GM12878 (cell line): ENCODE results near the gene NR1D1. TPM values are rescaled to one million over a fixed set of nuclear protein-coding genes. Genes with fewer than 3 reads are reported as not detected.

Experiments
- ATAC-seq: fragments of 200-7000 bp; cut with Tn5 transposase; 3 replicates; pipeline ENCODE4 v1.9.1; 2020; ENCODE audit warnings: mild to moderate bottlenecking, moderate library complexity
- BruUV-seq: library from RNA; stranded (reverse); fragments of 400-500 nt; replicated peaks from 2 replicates; lab custom pipeline; 2021; lab: Mats Ljungman, UMichigan
- CTCF ChIA-PET: fragments of 300-600 bp; sonication (Branson Sonifier 250); formaldehyde crosslinking; extraction: SDS; loops from one replicate; lab custom pipeline; 2021; ENCODE audit warnings: inconsistent platforms; lab: Yijun Ruan, JAX
- POLR2A ChIA-PET: fragments of 350-600 bp; formaldehyde crosslinking; extraction: SDS; loops from one replicate; lab custom pipeline; 2021; ENCODE audit warnings: inconsistent platforms; lab: Charles Lee
- RAD21 ChIA-PET: fragments of 300-600 bp; sonication (Branson Sonifier 250); formaldehyde crosslinking; loops from one replicate; lab custom pipeline; 2023; ENCODE audit warnings: antibody characterized with exemption; ENCODE audit not compliant: unreplicated experiment; lab: Charles Lee
- SMC1A ChIA-PET: fragments of 300-600 bp; sonication (Branson Sonifier 250); formaldehyde crosslinking; loops from one replicate; lab custom pipeline; 2023; ENCODE audit not compliant: unreplicated experiment, uncharacterized antibody; lab: Charles Lee
- DNase-seq: peaks from one replicate; pipeline ENCODE4 v3.0.0-alpha.2; 2011; ENCODE audit warnings: low read depth, low spot score
- FAIRE-seq: peaks from 3 replicates; lab custom pipeline; 2011; peaks lifted over from hg19 to GRCh38; lab: Jason Lieb, UNC
- H2AFZ ChIP-seq: 2 replicates; pipeline ENCODE4 v1.6.0; 2011; ENCODE audit warnings: low read depth, low read length, control low read depth; ENCODE audit not compliant: control insufficient read depth
- H3K27ac ChIP-seq: 2 replicates; pipeline ENCODE4 v1.5.1; 2011; ENCODE audit warnings: control low read depth; ENCODE audit not compliant: control insufficient read depth, insufficient read depth
- H3K27me3 ChIP-seq, 2 experiments: replicated peaks in 1 of 2; 2 replicates each; pipeline versions ENCODE4 v1.6.0 to v1.6.1; 2011; ENCODE audit warnings: low read length in 1 of 2; ENCODE audit not compliant: control insufficient read depth in 2 of 2, insufficient read depth in 2 of 2
- H3K36me3 ChIP-seq, 2 experiments: 2 replicates each; pipeline ENCODE4 v1.5.1; 2011; ENCODE audit warnings: low read length in 1 of 2; ENCODE audit not compliant: control insufficient read depth in 2 of 2, insufficient read depth in 2 of 2
- H3K4me1 ChIP-seq: 2 replicates; pipeline ENCODE4 v1.6.1; 2011; ENCODE audit warnings: mild to moderate bottlenecking, low read length, moderate library complexity, mixed read lengths; ENCODE audit not compliant: control insufficient read depth, insufficient read depth
- H3K4me2 ChIP-seq: 2 replicates; pipeline ENCODE4 v1.6.0; 2011; ENCODE audit warnings: control low read depth; ENCODE audit not compliant: control insufficient read depth, insufficient read depth
- H3K4me3 ChIP-seq: fragments of 200-600 bp; sonication (generic); 2 replicates; pipeline ENCODE4 v1.5.1; 2016
- H3K79me2 ChIP-seq: 2 replicates; pipeline ENCODE4 v1.6.0; 2011; ENCODE audit warnings: low read length; ENCODE audit not compliant: control insufficient read depth, insufficient read depth
- H3K9ac ChIP-seq: 2 replicates; pipeline ENCODE4 v1.8.0; 2011; ENCODE audit warnings: low read length, control low read depth, mixed read lengths; ENCODE audit not compliant: control insufficient read depth, insufficient read depth
- H3K9me3 ChIP-seq: replicated peaks from 3 replicates; pipeline ENCODE4 v1.5.1; 2011; ENCODE audit warnings: mild to moderate bottlenecking, low read length; ENCODE audit not compliant: control insufficient read depth, insufficient read depth
- H4K20me1 ChIP-seq: 2 replicates; pipeline ENCODE4 v1.6.0; 2011; ENCODE audit not compliant: control insufficient read depth, insufficient read depth
- ATF3 ChIP-seq: IDR thresholded peaks from 2 replicates; pipeline ENCODE4 v1.6.1; 2011; ENCODE audit warnings: low read depth, mild to moderate bottlenecking, low read length, moderate library complexity, borderline replicate concordance; ENCODE audit errors: extremely low read depth
- BACH1 ChIP-seq: fragments of 450-650 bp; IDR thresholded peaks from 2 replicates; pipeline ENCODE4 v1.6.1; 2017; ENCODE audit warnings: mild to moderate bottlenecking, borderline replicate concordance
- CREB1 ChIP-seq: IDR thresholded peaks from 2 replicates; pipeline ENCODE4 v1.6.1; 2012; ENCODE audit warnings: low read depth, mild to moderate bottlenecking, inconsistent platforms
- EGR1 ChIP-seq, 2 experiments: IDR thresholded peaks; 1 replicate in 1 of 2; 2 replicates in 1 of 2; pipeline ENCODE4 v1.6.1; 2011 to 2012; ENCODE audit warnings: low read depth in 2 of 2, low read length in 2 of 2, borderline replicate concordance in 1 of 2, mild to moderate bottlenecking in 1 of 2, moderate library complexity in 1 of 2
- IKZF2 ChIP-seq, 2 experiments: fragments of 450-650 bp; IDR thresholded peaks; 2 replicates each; pipeline ENCODE4 v1.6.1; 2017; ENCODE audit warnings: mild to moderate bottlenecking in 2 of 2, moderate library complexity in 2 of 2
- MEF2A ChIP-seq: IDR thresholded peaks from 2 replicates; pipeline ENCODE4 v1.6.1; 2011; ENCODE audit warnings: low read depth, mild to moderate bottlenecking, low read length, moderate library complexity; ENCODE audit not compliant: insufficient read depth
- MTA2 ChIP-seq: fragments of 450-650 bp; IDR thresholded peaks from 2 replicates; pipeline ENCODE4 v1.6.1; 2016; ENCODE audit warnings: low read depth, mild to moderate bottlenecking, moderate library complexity
- MXI1 ChIP-seq: fragments of 150-350 bp; IDR thresholded peaks from 2 replicates; pipeline ENCODE4 v1.6.1; 2011; ENCODE audit warnings: low read depth, mild to moderate bottlenecking, inconsistent platforms, low read length, improper control_type of control experiment
- MYC ChIP-seq: IDR thresholded peaks from 2 replicates; pipeline ENCODE4 v1.6.1; 2011; ENCODE audit warnings: mild to moderate bottlenecking, low read length, moderate library complexity, inconsistent platforms; ENCODE audit not compliant: insufficient read depth, insufficient replicate concordance, insufficient read length, severe bottlenecking
- NBN ChIP-seq: fragments of 450-650 bp; IDR thresholded peaks from 2 replicates; pipeline ENCODE4 v1.6.1; 2016
- NR2F1 ChIP-seq: fragments of 450-650 bp; conservative IDR thresholded peaks from 2 replicates; pipeline ENCODE4 v1.6.1; 2017; ENCODE audit warnings: mild to moderate bottlenecking
- RAD21 ChIP-seq: IDR thresholded peaks from 2 replicates; pipeline ENCODE4 v1.6.1; 2011; ENCODE audit warnings: mild to moderate bottlenecking, low read depth, low read length, moderate library complexity; ENCODE audit not compliant: insufficient read depth
- REST ChIP-seq: IDR thresholded peaks from 2 replicates; pipeline ENCODE4 v1.6.1; 2012; ENCODE audit warnings: mild to moderate bottlenecking, low read depth, low read length
- RUNX3 ChIP-seq: IDR thresholded peaks from 2 replicates; pipeline ENCODE4 v1.6.1; 2012; ENCODE audit warnings: low read length, inconsistent platforms
- SPI1 ChIP-seq: IDR thresholded peaks from 2 replicates; pipeline ENCODE4 v1.6.1; 2011; ENCODE audit warnings: low read depth, mild to moderate bottlenecking, low read length, moderate library complexity, borderline replicate concordance; ENCODE audit not compliant: insufficient read depth
- TCF12 ChIP-seq: IDR thresholded peaks from 2 replicates; pipeline ENCODE4 v1.6.1; 2011; ENCODE audit warnings: low read depth, mild to moderate bottlenecking, low read length
- ZBED1 ChIP-seq: IDR thresholded peaks from 2 replicates; pipeline ENCODE4 v1.6.1; 2016; ENCODE audit warnings: borderline replicate concordance
- ZNF207 ChIP-seq: fragments of 450-650 bp; IDR thresholded peaks from 2 replicates; pipeline ENCODE4 v1.6.1; 2014; ENCODE audit warnings: antibody characterized with exemption, mild to moderate bottlenecking, borderline replicate concordance
- ZNF274 ChIP-seq: IDR thresholded peaks from one replicate; pipeline ENCODE4 v1.8.0; 2011; ENCODE audit not compliant: insufficient read length, insufficient read depth
- ZNF384 ChIP-seq: IDR thresholded peaks from 2 replicates; pipeline ENCODE4 v1.6.1; 2012; ENCODE audit warnings: low read depth, mild to moderate bottlenecking, low read length, improper control_type of control experiment, borderline replicate concordance
- WGBS: methylation state at CpG from one replicate; pipeline ENCODE4 v1.1.6; 2016; ENCODE audit warnings: low lambda C conversion rate; ENCODE audit not compliant: insufficient replicate concordance, insufficient coverage; ENCODE audit errors: missing lambda C conversion rate; 5-methylcytosine and 5-hydroxymethylcytosine counted together
- in situ Hi-C: fragments of 300-500 bp; cut with MboI; formaldehyde crosslinking; loops from 9 replicates; pipeline ENCODE4 v1.14.3; 2018; ENCODE audit warnings: mixed read lengths
- intact Hi-C: fragments of 100-400 bp; cut with micrococcal nuclease; formaldehyde crosslinking; loops from one replicate; pipeline ENCODE4 v1.14.2; 2022; ENCODE audit not compliant: unreplicated experiment
- polyA plus RNA-seq, 11 experiments: library from polyadenylated mRNA; depleted of rRNA in 4 of 11; unstranded in 6 of 11; stranded (reverse) in 5 of 11; fragments of >200 nt; fragmentation: Nextera tagmentation in 4 of 11; fragmentation: Illumina TruSeq in 1 of 11; extraction: Ambion mirVana in 4 of 11; extraction: Trizol in 1 of 11; gene quantifications; 1 replicate in 1 of 11; 2 replicates in 10 of 11; pipeline versions ENCODE4 v1.2.1 to v1.2.3, GENCODE V29; 2011 to 2016; ENCODE audit warnings: inconsistent platforms in 2 of 11, missing spikeins in 2 of 11, low read depth in 1 of 11
- total RNA-seq, 4 experiments: library from RNA; depleted of rRNA in 3 of 4; stranded (reverse); fragments of >200 nt in 3 of 4; fragmentation: Illumina TruSeq in 1 of 4; extraction: Trizol in 1 of 4; gene quantifications; 2 replicates each; pipeline versions ENCODE4 v1.2.1 to v1.2.3, GENCODE V29; 2013 to 2021

The NR1D1 gene
- total and polyA plus RNA-seq, 10 of the 15 experiments (the other 5 are each of a cell fraction or from before 2014, with no cell fraction given), result 0.10 to 3.4 (median 0.94) TPM

- FAIRE-seq (peak; percentile 94), ATAC-seq (peak; percentile 89), DNase-seq (no peak)
- no peaks in the 10 kb centered on the region for H4K20me1 ChIP-seq
- H2AFZ ChIP-seq, result peak overlapping the region; percentile 61
- H3K9ac ChIP-seq, result no peak overlapping the region
- SMC1A ChIA-PET, result interaction anchor here (0.6 to 6.4 kb wide), 17 partner anchors 9 to 143 kb away, joined by 3 to 56 read pairs (median 7); partner anchors contain the start of genes MED24, NR1D1, THRA and WIPF2
- no peaks in the 10 kb centered on the region for H3K9me3 ChIP-seq
- H3K4me2 ChIP-seq, result no peak overlapping the region
- RAD21 ChIA-PET, result interaction anchor here (0.6 to 3.8 kb wide), 13 partner anchors 10 to 555 kb away, joined by 3 to 42 read pairs (median 7); partner anchors contain the start of genes CSF3, MED24, NR1D1 and THRA
- 15% methylated on average over 11 of the region's 11 CpGs for WGBS
- intact Hi-C loops, result no loop called here
- POLR2A ChIA-PET, result interaction anchor here (0.6 to 1.5 kb wide), 7 partner anchors 9 to 757 kb away, joined by 3 to 9 read pairs (median 4); partner anchors contain the start of gene NR1D1
- no peaks in the 10 kb centered on the region for H3K27me3 ChIP-seq
- peaks cover 6% of the 10 kb centered on the region for H3K4me1 ChIP-seq
- in situ Hi-C loops, result no loop called here
- H3K36me3 ChIP-seq, result no peaks in the 10 kb centered on the region
- BruUV-seq, result no TSS peak
- CTCF ChIA-PET, result interaction anchor here (0.6 to 4.8 kb wide), 37 partner anchors 9 to 454 kb away, joined by 3 to 142 read pairs (median 5); partner anchors contain the start of genes CSF3, MED24, NR1D1 and PSMD3
- H3K4me3 ChIP-seq, result no peak overlapping the region
- no peaks in the 10 kb centered on the region for H3K79me2 ChIP-seq
- H3K27ac ChIP-seq, result no peak overlapping the region
- peak; percentile 76 for TF ChIP-seq NBN
- no peak for TF ChIP-seq ZNF207
- no peak for TF ChIP-seq BACH1
- TF ChIP-seq ZNF274, result no peak
- TF ChIP-seq EGR1 (IDR thresholded peaks at IDR 0.05; ENCODE audit: borderline replicate concordance in 1 of 2, low read depth in 2 of 2, low read length in 2 of 2), result no peak
- peak; percentile 32; the same call in 1 of the 2 replicates for TF ChIP-seq NR2F1
- peak; percentile 52; the same call in 1 of the 2 replicates for TF ChIP-seq MTA2
- peak; percentile 89 for TF ChIP-seq TCF12
- TF ChIP-seq ATF3, result no peak
- no peak for TF ChIP-seq MYC
- peak; percentile 57 for TF ChIP-seq RAD21
- TF ChIP-seq REST, result no peak
- no peak for TF ChIP-seq ZNF384
- TF ChIP-seq CREB1, result peak; percentile 40; the same call in 1 of the 2 replicates
- TF ChIP-seq MEF2A, result no peak
- TF ChIP-seq RUNX3, result peak; percentile 63
- TF ChIP-seq IKZF2 (IDR thresholded peaks at IDR 0.05), result peak in 1 of 2 experiments; percentile 35; a peak in 1 of 4 replicates
- no peak for TF ChIP-seq MXI1
- no peak for TF ChIP-seq SPI1
- no peak for TF ChIP-seq ZBED1
Observed at GRCh38 chr17:40075201-40075941, 25.0 kb downstream of the NR1D1 start.
